HG02678 (cell line): Measurements from ENCODE around the gene SCYGR1.
"Not testable (repeated sequence)": the region's sequence is repeated elsewhere in the genome, so short reads cannot be mapped to it uniquely, and the experiment has no call there.

Experiments used
- ATAC-seq: cut with Tn5 transposase; IDR thresholded peaks from one replicate; pipeline ENCODE4 v1.9.1; 2021; ENCODE audit warnings: mild to moderate bottlenecking, moderate library complexity; ENCODE audit not compliant: unreplicated experiment

The SCYGR1 gene

DNA sequence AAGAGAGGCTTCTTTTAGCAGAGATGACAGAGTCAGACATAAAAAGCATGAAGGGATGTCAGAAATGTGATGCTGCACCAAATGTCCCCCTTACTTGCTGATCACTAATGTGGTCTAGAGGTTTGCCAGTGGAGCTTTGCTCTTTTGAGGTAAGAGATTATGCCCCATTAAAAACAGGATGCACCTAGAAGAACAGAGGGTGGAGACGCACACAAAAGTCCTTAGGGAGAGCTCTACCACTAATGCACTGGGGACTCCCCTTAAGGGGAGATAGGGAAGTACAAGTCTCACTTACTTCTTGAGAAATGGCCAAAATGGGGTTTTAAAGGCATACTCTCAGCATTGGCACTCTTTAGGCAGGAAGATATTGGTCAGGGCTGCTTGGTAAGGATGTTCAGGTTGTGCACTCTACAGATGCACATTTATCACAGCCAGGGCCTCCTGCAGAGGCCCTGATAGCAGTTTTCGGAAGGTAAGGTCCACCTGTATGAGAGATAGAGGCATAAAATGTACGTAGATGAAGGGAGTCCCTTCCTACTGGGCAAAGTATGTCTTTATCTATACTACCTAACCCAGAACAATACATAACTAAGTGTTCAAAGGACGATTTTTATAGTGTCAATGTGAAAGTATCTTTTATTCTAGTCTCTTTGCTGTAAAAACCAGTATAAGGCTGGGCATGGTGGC lies 17.0 kb upstream of the SCYGR1 start:
- no peak for ATAC-seq

DNA sequence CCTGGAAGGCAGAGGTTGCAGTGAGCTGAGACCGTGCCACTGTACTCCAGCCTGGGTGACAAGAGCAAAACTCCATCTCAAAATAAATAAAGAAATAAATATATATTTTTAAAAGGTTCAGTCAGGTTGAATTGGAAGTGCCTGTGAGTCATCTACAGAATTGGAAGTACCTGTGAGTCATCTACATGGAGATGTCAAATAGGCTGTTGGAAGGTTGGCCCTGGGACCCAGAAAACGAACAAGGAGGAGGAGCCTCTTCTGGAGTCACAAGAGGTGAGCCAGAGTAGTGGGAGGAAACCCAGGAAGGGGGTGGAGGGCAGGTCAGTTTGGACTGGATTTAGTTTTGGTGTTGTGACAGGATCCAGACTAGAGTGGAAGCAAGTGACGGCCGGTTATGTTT lies 15.2 kb upstream of the SCYGR1 start:
- no peak for ATAC-seq

DNA sequence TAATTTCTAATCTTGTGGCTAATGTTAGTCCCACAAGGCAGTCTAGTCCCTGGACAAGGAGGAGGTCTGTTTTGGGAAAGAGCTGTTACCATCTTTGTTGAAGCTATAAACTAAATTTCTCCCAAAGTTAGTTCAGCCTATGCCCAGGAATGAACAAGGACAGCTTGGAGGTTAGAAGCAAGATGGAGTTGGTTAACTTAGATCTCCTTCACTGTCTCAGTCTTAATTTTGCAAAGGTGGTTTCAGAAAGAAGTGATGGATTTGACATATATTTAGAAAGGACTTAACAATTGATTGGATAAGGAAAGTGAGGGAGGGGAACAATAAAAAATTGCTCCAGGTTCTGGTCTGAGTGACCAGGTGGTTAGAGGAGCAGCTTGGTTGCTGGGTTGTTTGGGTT lies 14.6 kb upstream of the SCYGR1 start:
- ATAC-seq: no peak

DNA sequence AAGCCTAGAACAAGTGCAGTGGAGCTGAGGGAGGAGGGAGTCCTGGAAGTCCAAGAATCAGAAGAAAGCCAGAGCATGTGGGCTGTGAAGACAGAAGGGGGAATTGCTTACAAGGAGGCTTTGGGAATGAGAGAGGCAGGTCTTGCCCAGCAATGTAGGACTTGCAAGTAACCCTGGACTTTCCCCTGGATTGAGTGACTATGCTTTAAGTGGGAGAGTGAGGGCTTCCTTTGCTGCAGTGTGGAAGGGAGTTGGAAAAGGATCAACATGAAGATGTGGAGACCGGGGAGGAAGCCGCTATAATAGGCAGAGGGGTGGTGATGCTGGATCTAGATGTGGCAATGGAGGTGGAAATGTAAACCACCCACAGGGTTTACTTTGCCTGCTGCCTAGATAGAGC lies 13.8 kb upstream of the SCYGR1 start:
- no peak for ATAC-seq

DNA sequence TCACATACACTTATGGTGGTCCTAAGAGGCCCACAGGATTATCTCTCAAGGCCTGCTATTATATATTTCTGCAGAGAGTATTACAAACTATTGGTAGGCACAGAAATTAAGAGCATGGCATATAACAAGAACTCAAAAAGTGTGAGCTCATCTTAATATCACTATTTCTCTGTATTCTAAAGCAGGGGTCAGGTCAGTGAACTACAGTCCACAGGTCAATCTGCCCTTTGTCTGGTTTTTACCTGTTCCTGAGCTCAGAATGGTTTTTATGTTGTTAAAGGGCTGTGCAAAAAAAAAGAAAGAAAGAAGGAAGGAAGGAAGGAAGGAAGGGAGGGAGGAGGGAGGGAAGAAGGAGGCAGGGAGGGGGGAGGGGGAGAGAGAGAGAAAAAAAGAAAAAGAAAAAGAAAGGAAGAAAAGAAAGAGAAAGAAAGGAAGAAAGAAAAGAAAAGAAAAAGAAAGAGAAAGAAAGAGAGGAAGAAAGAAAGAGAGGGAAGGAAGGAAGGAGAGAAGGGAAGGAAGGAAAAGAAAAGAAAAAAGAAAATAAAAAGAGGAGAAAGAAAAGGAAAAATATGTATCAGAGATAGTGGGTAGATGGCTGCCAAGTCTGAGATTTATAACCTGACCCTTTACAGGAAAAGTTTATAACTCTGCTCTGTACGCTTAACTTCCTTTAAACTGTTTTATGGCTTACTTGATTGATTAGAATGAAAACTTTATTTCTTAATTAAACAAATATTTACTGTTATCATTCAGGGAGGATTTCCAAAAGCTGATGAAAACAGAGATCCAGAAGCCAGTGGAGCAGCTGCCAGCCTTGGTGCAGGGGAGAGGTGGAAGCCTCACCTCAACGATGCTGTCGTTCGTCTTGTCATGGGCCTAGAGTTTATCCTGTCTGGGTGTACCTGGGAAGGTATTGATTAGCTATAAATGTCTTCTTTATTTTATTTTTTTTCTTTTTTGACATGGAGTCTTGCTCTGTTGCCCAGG lies 11.2 kb upstream of the SCYGR1 start:
- no peak for ATAC-seq

DNA sequence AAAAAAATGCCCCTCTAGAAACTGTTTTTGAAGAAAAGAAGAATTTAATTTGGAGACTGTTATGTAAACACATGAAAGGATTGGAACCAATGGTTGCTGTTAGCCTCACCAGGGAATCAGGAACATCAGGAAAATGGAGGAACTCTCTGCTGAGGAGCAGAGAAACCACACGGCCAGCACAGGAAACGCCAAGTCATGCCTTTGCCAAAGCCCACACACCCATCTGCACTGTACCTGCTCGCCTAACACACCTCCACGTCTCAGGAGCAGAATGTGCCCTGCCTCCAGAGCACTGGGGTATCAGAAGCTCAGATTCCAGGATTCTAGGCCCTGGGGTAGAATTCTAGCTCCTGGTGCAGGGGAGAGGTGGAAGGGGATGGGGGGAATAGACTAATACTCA lies 9.8 kb upstream of the SCYGR1 start:
- ATAC-seq: no peak

DNA sequence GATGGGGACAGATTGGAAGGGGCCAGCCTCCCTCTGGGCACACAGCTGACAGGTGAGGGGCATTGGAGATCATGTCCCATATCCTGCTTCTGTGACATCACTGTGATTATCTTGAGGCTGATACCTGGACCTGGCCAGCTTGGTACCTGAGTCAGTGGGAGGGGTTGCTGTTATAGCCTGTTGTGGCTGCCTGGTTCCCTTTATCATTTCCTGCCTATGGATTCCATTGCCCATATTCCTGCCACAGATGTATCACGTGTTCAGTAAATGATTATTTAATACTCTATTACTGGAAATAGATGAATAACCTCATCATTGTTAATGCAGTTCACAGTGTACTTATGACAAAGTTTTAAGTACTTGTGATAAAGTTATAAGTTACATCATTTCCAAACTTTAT lies 7.8 kb upstream of the SCYGR1 start:
- no peak for ATAC-seq

DNA sequence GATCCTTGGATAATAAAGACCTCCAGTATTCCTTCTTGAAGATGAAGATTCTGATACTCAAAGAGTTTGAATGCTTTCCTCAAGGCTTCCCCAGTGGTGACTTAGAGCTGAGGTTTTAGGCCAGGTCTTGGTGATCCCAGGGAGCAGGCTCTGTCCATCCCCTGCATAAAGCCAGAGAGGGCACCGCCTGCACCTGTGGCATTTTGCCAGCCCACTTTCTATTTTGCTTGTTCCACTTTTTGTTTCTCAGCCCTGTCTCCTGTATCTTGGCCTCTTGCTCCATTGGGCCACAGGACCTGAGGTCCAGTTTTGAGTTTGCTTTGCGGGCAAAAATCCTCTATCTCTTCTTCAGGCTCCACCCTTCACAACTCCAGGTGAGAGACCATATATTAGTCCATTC lies 6.7 kb upstream of the SCYGR1 start:
- no peak for ATAC-seq

DNA sequence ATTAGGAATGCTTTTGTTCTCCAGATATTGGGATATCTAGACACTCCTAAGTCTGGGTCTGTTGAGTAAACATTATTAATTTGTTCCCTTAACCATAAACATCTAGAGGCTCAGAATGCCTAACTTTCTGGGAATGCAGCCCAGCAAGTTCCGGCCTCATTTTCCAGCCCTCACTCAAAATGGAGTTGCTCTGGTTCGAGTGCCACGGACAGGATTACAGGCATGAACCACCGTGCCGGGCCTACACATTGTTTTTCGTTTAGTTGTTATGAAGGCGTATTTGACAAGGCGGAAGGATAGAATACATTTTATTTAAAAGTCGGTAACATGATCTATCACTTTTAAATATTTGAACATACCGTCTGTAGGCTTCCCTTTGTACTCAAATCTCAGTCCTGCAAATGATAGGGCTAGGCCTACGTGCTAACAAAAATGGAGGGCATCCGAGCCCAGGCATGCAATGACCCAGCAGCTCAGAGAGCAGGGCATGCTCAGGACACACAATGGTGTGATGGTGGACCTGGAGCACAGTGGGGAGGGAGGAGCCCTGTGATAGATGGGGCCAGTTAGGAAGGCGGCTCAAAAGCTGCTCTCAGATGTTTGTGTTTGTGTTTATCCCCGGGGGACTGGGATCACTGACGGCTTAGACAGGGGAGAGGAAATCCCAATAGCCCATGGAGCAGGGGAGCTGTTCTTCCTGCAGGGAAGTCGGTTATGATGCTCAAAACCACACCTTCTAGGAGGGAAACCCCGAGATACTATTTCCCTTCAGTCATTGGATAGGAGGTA lies 2.9 kb upstream of the SCYGR1 start:
- no peak for ATAC-seq

DNA sequence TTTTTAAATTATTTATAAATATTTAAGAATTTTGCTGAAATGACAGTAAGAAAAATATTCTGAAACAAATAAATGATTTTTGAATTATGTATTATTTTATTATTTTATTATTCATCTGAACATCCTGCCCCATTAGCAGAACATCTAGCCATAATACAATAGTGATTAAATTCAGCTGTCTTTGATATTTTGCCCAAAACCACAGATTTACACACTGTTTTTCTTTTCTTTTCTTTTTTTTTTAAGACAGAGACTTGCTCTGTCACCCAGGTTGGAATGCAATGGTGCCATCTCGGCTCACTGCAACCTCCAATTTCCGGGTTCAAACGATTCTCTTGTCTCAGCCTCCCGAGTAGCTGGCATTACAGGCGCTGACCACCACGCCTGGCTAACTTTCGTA lies 1.9 kb upstream of the SCYGR1 start:
- no peak for ATAC-seq

DNA sequence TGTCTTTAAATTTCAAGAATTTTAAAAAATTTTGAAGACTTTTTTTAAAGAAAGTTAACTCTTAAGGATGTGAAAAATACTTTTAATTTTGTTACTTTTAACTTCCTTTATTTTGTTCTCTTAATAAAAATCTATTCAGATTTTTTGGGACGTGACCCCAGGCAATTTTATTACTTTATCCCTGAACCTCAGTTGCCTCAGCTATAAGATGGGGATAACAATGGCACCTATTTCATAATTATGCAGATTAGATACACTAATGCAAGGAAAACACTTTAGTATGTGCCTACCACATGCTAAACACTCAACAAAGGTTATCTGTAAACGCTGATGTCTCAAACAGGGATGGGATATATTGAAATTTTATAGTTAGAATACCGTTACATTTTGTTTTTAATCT lies 1.5 kb upstream of the SCYGR1 start:
- no peak for ATAC-seq

DNA sequence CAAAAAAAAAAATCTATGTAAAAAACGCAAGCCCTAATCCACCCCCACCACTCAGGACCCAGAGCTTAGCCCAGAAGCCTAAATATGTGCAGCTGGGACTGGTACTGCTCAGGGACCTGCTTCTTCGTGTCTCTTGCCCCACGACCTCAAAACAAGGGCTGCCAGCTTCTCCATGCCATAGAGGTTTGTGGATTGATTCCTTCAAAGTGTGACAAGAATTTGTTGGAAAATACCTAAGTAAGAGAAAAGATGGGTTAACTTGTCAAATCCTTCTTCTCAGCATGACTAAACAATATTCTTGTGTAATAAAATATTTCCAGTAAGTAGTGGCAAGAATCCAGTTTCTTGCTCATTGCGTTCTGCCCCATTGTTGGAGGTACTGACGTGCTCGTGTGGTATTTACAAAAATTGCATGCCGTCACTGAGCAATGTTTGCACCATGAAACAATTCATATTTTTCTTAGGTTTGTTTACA lies 825 bp upstream of the SCYGR1 start:
- ATAC-seq: no peak

DNA sequence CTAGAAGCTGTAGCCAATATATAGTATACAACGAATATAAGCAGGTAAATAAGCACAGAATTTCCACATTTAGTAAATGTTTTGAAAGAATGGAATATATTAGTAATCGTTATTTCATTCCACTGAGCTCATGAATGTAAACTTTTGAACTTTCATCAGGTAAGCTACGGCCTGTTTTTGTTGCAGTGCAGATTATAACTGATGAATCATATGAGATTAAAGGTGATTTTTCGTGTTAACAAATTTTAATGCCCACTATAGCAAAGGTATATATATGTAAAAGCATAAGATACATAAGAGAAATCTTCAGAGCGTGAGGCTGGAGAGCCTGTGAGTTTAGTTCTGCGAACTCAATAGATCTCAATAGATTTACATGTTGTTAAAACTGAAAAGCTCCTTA lies 1.1 kb downstream of the SCYGR1 start:
- no peak for ATAC-seq

DNA sequence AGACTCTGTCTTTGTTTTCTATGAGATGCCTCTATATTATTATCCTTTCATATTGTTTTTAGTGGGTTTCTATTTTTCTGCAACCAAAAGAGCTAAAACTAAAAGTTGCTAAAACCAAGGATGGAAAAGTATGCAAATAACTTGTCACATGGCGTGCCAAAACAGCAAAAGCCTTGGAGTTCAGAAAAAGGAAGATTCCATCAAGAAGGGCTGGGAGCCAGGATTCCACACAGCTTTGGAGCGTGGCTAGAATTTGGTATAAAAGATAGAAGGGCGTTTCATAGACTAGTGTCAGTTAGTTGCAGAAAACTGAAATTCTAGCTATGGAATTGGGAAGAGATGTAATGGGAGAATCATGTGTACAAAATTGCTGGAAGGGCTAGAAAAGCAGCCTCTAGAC lies 4.1 kb downstream of the SCYGR1 start:
- ATAC-seq: no peak

DNA sequence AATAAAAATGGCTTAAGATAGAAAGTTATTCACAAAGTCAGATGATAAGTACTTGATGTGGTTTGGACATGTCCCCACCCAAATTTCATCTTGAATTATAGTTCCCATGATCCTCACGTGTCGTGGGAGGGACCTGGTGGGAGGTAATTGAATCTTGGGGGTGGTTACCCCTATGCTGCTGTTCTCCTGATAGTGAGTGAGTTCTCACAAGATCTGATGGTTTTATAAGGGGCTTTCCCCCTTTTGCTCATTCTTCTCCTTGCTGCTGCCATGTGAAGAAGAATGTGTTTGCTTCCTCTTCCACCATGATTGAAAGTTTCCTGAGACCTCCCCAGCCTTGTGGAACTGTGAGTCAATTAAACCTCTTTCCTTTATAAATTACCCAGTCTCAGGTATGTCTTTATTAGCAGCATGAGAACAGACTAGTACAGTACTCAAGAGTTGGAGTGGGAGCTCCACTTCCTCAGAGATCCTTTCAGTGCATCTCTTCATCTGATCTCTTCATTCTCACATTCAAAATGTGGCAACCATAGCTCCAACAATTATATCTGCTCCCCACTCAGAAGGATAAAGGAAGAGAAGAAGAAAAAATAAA lies 5.4 kb downstream of the SCYGR1 start:
- ATAC-seq: not testable (repeated sequence)

DNA sequence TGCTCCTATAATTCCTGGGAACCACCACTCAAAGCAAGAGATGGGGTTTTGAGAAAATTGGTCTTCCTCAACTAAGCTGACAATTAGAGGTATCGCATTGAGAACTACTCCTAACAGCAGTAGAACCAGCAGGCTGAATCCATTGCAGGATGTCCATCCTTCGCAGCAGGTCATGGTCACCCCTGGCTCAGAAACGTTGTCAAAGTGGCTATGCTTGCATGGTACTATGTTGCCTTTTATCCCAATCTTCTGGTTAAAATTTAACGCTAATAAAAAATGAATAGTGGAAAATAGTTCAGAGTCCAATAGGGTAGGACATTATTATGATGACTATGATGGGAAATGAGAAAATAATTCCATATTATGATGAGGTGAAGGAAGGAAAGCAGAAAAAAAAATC lies 8.7 kb downstream of the SCYGR1 start, which contains the start of gene TM4SF20:
Gene TM4SF20 (minus strand): TSS at position 212 of the 400 bp plus-strand sequence. CDS start 38 bp downstream, at position 174.
- ATAC-seq: no peak

DNA sequence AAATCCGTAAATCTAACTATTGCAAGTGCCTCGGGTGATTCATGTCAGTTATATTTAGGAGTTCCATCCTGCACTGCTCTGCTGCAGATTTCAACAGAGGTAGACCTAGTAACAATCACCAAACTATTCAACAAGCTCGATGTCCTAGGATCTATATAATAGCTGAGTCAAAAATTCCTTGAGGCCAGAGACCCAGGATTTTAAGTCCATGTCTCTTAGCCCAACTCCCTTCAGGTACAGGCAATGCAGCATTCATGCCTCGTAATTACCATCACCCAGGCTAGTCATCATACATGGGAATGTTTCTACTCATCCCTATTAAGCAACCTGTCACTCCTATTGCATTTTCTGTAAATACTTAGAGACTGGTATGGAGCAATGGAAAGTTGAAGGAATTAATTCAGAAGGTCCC lies 9.4 kb downstream of the SCYGR1 start:
- ATAC-seq: no peak

DNA sequence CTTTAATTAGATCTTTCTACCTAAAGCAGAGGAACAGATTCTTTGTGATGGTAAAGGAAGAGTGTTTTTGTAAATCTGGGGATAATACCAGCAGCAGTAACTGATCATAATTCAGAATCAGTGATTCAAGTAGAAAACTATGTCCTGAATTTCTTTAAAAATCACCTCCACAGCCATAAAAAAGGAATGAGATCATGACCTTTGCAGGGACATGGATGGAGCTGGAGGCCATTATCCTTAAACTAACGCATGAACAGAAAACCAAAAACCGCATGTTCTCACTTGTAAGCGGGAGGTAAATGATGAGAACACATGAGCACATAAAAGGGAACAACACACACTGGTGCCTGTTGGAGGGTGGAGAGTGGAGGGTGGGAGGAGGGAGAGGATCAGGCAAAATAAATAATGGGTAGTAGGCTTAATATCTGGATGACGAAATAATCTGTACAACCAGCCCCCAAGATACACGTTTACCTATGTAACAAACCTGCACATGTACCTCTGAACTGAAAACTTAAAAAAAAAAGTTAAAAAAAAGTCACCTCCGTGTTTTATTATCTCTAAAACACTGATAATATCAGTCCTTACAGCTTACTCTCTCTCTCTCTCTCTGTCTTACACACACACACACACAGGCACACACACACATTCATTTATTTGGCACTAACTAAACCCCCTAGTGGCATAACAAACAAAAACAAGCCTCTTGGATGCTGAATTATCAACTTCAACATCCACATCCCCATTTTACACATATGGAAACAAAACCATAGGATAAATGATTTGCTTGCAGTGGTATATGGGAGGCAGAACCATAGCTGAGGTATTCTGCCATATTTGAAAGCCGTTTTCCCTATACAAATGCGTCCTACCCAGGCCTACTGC lies 10.0 kb downstream of the SCYGR1 start:
- no peak for ATAC-seq

DNA sequence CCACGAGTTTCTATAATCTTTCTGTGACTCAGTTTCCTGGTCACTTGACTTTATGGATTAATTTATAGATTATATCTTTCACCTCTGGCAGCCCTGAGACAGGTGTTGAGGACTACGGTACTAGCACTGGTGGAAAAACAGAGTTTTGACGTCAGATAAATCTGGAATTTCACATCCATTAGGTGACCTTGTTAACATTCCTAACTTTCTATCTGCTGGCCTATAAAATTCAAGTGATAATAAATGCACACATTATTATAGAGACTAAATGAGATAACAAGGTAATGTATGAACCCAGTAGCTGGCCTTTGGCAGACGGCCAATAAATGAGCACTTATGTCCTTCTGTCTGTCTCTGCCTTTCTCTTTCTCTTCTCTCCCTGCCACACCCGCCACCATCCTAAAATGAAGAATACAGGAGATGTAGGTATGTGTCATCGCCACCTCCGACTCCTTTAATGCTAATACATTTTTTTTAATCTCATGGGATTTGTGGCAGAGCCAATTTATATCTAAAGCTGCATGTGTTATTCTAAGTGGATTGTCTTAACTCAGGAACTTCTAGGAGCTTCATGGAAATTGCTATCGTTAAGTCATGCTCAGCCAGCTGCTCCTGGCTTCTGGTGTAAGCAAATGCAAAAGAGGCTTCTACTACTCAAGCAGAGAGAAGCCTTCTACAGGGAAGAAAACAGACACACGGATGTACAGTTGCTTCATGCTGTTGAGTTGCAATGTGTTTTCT lies 10.9 kb downstream of the SCYGR1 start:
- no peak for ATAC-seq
